NB4 (cell line): ENCODE measurements around the gene FBXW11.

ENCODE experiments used
- CTCF ChIP-seq: IDR thresholded peaks from one replicate; pipeline ENCODE4 v1.5.1; 2012; ENCODE audit warnings: low read depth, low read length
- MAX ChIP-seq: IDR thresholded peaks from 2 replicates; pipeline ENCODE4 v1.6.1; 2011; ENCODE audit warnings: low read depth, low read length
- MYC ChIP-seq: IDR thresholded peaks from 2 replicates; pipeline ENCODE4 v1.6.1; 2011; ENCODE audit warnings: low read depth, low read length
- POLR2A ChIP-seq: IDR thresholded peaks from 2 replicates; pipeline ENCODE4 v1.6.1; 2011; ENCODE audit warnings: mild to moderate bottlenecking; ENCODE audit not compliant: insufficient read length; ENCODE audit errors: extremely low read depth

GRCh38 chr5:171931163-171931562 is 75.3 kb downstream of the FBXW11 start:
- TF ChIP-seq POLR2A (no peak), CTCF (no peak), MYC (no peak), MAX (no peak)
